Measurements from ENCODE around the gene MORN5. TPM values are rescaled to one million over a fixed set of nuclear protein-coding genes. Genes with fewer than 3 reads are reported as not detected.

MORN5 gene
- total RNA-seq, 1 experiment from 2014 or later: not detected

- no peak for DNase-seq (ENCODE audit: low read depth)
These were observed 16.4 kb upstream of the MORN5 start for GRCh38 chr9:122143296-122143695.

DNA sequence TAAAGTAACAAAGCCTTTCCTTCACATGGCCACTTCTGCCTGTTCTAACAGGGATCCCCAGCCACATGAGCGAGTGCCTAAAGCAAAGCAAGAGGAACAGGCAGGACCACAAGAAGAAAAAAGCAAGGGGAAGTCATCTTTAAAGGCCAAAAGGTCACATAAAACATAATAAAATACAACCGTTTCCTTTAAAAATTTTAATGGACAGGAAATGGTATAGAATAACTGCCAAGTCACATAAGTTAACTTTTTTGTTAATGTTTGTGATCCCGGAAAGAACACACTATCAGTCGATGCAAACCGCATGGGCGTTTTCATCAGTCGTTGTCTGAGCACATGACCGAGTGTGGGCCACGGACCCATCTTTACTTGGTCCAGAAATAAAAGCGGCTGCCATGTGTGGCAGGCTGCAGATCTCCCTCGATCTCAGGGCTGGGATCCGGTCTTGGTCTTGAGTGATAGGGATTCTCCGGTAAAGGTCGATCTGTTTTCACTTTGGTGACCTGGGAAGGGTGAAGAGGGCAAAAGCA is 15.8 kb upstream of the MORN5 start:
- DNase-seq (ENCODE audit: low read depth): no peak

DNA sequence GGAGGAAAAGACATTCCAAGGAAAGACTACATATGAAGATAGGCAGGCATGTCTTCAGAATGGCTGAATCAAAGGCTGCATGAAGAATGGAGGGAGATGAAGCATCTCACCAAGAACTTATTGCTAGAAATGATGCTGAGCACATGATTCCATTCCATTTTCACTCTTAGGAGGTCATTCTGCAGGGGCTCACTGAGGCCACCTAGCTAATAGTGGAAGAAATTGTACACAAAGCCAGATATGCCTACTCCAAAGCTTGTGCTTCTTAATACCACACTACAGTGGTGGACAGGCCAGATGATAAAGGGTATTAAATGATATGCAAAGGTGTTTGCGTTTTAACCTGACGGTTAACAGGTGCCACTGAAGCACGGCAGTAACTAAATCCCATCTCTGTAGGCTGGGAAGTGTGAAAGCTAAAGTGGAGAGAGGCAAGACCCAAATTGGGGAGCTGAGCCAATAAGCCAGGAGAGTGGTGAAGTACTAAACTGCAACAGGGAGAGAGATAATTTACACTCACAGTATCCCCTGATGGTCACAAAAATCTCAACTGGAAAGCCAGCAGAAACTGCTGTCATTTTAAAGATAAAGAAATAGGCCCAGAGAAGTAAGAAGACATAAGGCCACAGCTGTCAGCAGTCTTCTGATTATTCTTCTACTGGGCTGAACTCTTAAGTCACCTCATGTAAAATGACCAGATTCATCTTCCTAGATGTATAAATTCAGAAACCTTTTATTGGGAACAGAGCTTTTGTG is 14.7 kb upstream of the MORN5 start:
- no peak for DNase-seq (ENCODE audit: low read depth)

DNA sequence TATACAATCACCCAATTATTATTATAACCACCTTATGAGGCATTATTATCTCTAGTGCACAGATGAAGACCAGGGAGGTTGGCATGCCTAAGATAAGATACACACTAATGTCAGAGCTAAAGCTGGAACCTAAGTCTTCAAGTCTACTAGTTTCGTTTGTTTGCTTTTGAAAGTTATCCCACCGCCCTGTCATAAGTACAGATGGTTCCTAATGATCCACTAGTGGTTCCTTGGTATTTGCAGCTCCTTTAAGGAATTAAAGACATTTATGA is 14.2 kb upstream of the MORN5 start:
- no peak for DNase-seq (ENCODE audit: low read depth)

DNA sequence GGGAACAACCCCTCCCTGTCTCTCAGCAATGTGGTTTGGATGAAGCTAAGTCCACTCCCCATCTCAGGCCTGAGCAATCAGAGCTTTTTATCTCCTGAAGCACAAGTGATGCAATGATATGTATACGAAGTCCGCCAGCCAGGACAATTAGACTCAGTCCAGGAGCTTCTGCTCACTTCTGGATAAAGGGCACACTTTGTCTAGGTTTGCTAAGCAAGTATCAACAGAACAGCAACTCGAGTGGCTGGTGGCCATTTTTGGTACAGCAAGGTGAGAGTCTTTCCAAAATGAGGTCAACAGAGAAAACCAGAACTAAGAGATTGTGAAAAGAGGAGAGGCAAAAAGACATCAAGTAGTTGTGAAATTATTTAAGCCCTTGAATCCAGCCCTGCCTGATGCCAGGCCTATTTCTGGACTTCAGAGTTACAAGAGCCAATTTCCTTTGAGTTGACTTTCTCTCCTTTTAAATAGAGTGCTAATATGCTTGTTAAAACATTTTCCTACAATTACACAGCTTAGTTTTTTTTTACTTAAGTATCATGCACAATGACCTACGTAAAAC is 8.4 kb upstream of the MORN5 start:
- no peak for DNase-seq (ENCODE audit: low read depth)

GRCh38 chr9:122155796-122156195 is 3.9 kb upstream of the MORN5 start:
- no peak for DNase-seq (ENCODE audit: low read depth)

GRCh38 chr9:122158202-122158601 is 1.5 kb upstream of the MORN5 start:
- DNase-seq (ENCODE audit: low read depth): peak; percentile 49

GRCh38 chr9:122159925-122160246 is 178 bp downstream of the MORN5 start:
- no peak for DNase-seq (ENCODE audit: low read depth)

DNA sequence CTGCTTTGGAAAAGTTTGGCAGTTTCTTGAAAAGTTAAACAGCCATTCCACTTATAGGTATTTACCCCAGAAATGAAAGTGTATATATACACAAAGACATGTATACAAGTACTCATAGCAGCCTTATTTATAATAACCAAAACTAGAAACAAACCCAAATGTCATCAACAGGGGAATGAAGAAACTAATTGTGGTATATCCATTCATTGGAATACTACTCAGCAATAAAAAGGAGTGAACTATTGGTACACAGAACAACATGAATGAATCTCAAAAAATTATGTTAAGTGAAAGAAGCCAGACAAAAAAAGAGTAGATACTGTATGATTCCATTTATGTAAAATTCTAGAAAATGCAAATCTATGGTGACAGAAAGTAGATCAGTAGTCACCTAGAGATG is 2.7 kb downstream of the MORN5 start:
- no peak for DNase-seq (ENCODE audit: low read depth)

DNA sequence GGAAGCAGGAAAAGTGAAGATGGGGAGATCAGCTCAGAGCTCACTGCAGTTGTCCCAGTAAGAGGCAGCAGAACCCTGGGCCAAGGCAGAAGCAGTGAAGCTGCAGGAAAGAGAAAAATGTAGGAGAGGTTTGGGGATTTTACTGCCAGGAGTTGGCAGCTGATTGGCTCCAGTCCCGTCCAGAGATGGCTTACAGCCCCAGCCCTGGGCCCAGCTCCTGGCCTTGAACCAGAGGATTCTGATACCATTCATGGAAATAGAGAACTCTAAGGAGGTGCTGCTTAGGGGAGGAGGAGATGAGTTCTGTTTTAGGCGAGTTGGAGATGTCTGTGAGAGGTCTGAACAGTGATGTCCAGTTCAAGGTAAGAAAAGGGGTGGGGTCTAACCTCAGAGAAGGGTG is 4.6 kb downstream of the MORN5 start:
- DNase-seq (ENCODE audit: low read depth): no peak

DNA sequence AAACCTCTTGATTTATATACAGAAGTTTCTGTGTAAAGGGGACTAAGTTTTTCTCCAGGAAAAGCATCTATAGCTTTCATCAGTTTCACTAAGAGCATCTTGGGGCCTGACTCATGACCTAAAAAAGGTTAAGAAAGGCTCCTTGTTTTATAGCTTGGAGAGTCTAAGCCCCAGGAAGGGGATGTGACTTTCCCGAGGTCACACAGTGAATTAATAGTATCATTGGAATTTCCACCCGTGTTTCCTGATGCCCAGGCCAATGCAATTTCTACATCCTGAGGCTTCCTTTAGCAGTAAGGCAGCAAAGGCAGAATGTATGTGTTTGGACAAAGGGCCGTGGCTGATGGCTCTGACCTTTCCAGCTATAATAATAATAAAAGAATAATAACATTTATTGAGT is 8.6 kb downstream of the MORN5 start:
- no peak for DNase-seq (ENCODE audit: low read depth)

DNA sequence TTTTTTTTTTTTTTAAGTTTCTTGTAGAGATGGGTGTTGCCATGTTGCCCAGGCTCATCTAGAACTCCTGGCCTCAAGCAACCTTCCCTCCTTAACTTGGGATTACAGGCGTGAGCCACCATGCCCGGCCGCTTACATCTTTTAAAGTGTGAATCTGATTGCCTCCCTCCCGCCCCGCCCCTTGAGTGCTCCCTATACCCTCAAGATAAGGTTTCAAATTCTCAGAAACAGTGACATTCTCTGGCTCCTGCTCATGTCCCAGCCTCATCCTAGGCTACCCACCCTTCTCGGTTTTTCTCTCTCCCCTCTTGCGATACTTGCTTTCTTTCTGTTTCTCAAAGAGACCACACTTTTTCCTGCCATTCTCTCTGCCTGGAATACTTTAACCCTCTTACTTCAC is 12.4 kb downstream of the MORN5 start:
- DNase-seq (ENCODE audit: low read depth): no peak

DNA sequence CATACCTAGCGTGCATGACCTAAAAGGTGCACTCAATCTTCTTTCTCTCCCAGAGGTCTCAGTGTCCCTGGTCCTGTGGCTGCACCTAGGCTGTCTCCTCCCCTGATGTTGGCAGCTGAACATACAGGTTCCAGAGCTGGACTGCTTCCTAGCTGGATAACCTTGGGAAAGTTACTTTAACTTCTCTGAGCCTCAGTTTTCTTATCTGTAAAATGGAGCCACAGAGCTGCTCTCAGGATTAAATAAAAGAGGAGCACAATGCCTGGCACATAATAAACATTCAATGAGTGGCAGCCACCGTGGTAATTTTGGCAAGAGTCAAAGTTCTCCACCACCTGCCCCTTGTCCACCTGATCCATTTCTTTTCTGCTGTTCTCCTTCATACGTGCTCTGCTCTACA is 14.0 kb downstream of the MORN5 start:
- no peak for DNase-seq (ENCODE audit: low read depth)

DNA sequence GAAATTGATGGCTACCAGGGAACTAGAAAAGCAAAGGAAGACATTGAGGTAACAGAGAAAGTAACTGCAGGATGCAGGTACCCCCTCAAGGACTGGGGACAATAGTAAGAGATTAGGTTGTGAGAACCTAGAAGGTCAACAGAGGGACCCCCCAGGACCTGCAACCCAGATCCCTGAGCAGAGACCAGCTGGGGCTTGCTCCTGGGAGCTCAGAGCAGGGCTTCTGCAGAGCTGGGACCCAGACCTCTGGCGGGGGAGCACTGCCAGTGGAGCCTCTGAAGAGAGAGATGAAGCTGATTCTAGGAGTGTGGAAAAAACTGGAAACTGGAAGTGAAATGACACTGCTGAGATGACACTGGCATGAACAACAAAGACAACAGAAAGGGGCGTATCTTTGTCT is 17.2 kb downstream of the MORN5 start:
- no peak for DNase-seq (ENCODE audit: low read depth)

DNA sequence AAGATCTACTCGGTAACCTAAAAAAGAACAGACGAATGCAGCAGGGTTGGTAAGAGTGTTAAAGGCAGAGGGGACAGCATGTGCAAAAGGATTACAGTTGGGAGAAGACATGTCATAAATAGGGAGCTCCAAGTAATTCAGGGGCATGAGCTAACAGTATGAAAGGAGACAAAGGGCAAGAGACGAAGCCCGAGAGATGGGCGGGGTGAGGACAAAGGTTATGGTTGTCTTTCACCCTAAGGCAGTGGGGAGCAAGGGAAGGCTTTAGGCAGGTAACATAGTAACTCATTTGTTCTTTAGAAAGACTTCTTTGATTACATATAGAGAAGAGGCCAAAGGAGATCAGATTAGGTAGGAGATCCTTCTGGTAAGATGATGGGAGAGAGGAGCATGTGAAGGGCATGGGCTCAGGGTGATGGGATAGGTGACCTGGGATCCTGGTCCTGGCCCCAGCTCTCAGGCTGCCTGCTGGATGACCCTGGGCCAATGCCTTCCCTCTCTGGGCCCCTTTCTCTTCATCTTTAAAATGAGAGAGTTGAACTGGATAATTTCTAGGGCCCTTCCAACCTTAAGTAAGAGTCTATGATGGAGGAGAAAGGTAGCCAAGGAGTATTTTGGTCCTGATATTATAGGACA is 19.5 kb downstream of the MORN5 start:
- DNase-seq (ENCODE audit: low read depth): no peak

- peak; percentile 56 for DNase-seq (ENCODE audit: low read depth)
These were observed 20.0 kb downstream of the MORN5 start for GRCh38 chr9:122179690-122180074.

- peak; percentile 82 for DNase-seq (ENCODE audit: low read depth)
These were observed 20.9 kb downstream of the MORN5 start for GRCh38 chr9:122180633-122181032.

DNA sequence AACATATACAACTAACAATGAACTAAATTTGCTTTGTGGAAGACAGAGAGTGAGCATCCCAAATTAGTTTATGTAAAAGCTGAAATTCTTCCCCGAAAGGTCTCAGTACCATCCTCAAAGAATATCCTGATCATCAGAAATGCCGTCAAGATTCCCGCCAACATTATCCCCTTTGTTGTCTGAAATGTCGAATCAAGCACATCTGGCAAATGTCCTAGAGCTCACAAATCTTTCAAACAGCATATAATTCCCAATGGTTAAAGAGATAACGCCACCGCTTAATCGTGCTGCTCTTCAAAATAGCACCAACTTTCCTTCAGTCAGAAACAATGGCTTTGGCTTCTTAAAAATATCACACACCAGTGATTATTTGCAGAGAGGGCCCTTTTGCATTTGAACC is 23.8 kb downstream of the MORN5 start:
- DNase-seq (ENCODE audit: low read depth): no peak

GRCh38 chr9:122184551-122184950 is 24.8 kb downstream of the MORN5 start:
- no peak for DNase-seq (ENCODE audit: low read depth)

GRCh38 chr9:122186301-122186700 is 26.6 kb downstream of the MORN5 start:
- no peak for DNase-seq (ENCODE audit: low read depth)

DNA sequence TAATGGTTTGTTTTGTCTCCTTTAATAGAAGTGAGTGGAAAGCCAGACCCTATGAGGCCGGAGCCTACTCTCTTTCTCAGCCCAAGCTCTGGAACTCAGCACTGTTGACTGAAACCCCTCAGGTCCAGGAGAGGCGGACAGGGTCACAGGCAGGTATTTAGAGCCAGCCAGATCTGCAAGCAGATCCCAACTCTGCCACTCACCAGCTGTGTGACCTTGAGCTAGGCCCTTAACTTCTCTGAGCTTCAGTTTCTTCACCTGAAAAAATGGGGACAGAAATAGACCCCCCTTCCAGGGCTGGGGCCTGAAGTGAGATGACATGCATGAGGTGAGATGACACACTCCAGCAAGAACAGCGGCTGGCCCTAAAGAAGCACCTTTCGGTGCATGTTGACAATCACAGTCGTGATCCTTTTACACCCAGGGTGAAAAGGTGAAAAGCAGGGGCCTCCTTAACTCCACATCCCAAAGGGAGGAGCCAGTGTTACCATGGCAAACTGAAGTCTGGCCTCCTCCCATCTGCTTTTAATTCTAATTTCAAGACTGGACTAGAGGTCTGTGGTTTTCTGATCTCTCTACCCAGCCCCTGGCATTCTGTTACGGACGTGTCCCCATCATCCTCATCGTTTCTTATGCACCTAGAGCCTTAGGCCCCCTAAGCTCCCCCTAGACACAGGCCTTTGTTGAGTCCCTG is 27.2 kb downstream of the MORN5 start:
- no peak for DNase-seq (ENCODE audit: low read depth)

GRCh38 chr9:122188369-122188768 is 28.7 kb downstream of the MORN5 start:
- no peak for DNase-seq (ENCODE audit: low read depth)

All from LHCN-M2 (cell line).